Body of pancreas (tissue), 4 donors: ENCODE measurements around the gene VSX1. TPM values are rescaled to one million over a fixed set of nuclear protein-coding genes. Genes with fewer than 3 reads are reported as not detected.

Experiments
- ATAC-seq: fragments of 150-250 bp; one replicate; pipeline ENCODE4 v1.9.1; 2016
- DNase-seq, 4 donors: peaks; one replicate each; pipeline ENCODE4 v3.0.0-alpha.2; 2019
- H3K27ac ChIP-seq, 4 donors: fragments of 200-600 bp; sonication (generic); 1 replicate in 3 of 4; 2 replicates in 1 of 4; pipeline versions ENCODE4 v1.5.1 to v1.6.1; 2016 to 2019; ENCODE audit warnings: mild to moderate bottlenecking in 1 of 4, mixed read lengths in 1 of 4, moderate library complexity in 1 of 4
- H3K27me3 ChIP-seq, 2 donors: fragments of 200-600 bp; sonication (generic); one replicate each; pipeline ENCODE4 v1.6.0; 2016; ENCODE audit warnings: mild to moderate bottlenecking in 1 of 2
- H3K36me3 ChIP-seq, 2 donors: fragments of 200-600 bp; sonication (generic); replicated peaks in 1 of 2; 2 replicates each; pipeline ENCODE4 v1.5.1; 2016; ENCODE audit warnings: low read depth in 2 of 2; ENCODE audit not compliant: insufficient read depth in 1 of 2
- H3K4me1 ChIP-seq: fragments of 200-600 bp; sonication (generic); one replicate; pipeline ENCODE4 v1.6.0; 2016
- H3K4me3 ChIP-seq, 2 donors: fragments of 200-600 bp; sonication (generic); 1 replicate in 1 of 2; 2 replicates in 1 of 2; pipeline ENCODE4 v1.5.1; 2016 to 2019
- H3K9me3 ChIP-seq, 3 donors: fragments of 200-600 bp; sonication (generic); 1 replicate in 2 of 3; 2 replicates in 1 of 3; pipeline ENCODE4 v1.5.1; 2016
- POLR2A ChIP-seq, 3 donors: fragments of 450-650 bp; IDR thresholded peaks; one replicate each; pipeline ENCODE4 v1.6.1; 2016; ENCODE audit warnings: antibody characterized with exemption in 3 of 3, mild to moderate bottlenecking in 2 of 3
- WGBS, 2 donors: methylation state at CpG; one replicate each; pipeline ENCODE4 v1.1.5; 2017; 5-methylcytosine and 5-hydroxymethylcytosine counted together
- intact Hi-C: fragments of 100-400 bp; cut with DNase I; formaldehyde crosslinking; loops from one replicate; pipeline ENCODE4 v1.15.1; 2023
- total RNA-seq, 2 donors: library from RNA; depleted of rRNA; stranded (reverse); fragments of >200 nt; gene quantifications; one replicate each; pipeline ENCODE4 v1.1.0, GENCODE V29; 2016
- TF ChIP-seq, protein P1 (sequence below), 7 experiments: fragments of 450-650 bp in 4 of 7; fragments of 200-600 bp in 3 of 7; sonication (generic) in 3 of 7; IDR thresholded peaks; one replicate each; pipeline ENCODE4 v1.5.1; 2016 to 2019; ENCODE audit warnings: antibody characterized with exemption in 7 of 7

VSX1 gene
- total RNA-seq, 2 donors from 2014 or later, result 0.66 TPM; not detected in 1

DNA sequence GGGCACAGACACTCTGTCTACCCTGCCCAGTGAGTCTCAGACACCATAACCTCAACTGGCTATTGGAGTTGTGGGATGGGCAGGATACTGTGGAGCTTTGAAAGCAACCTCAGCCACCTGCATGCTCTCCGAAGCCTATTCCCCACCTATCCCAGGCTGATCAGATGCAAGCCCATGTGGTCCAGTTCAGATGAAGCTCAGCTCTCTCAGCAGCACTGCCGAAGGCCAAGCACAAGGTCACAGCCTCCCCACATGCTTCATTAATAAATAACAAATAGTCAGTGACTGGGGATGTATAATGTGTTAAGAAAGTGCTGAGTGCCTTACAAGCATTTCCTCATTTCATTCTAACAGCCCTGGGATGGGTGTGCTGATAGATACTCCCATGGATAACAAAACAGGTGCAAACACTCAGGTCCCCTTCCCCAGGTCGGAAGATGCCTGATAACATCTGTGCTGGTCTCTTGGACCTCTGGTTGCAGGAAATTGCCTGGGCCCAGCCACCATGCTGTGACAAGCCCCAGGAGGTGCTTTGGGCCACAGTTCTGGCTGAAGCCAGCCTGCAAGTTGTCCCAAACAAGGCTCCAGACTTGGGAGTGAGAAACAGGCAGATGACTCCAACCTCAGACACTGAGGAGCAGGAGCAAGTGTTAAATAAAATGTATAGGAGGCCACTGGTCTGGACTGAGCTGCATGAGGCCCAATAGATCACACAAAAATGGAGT lies 27.7 kb downstream of the VSX1 start:
- H3K36me3 ChIP-seq, result no peaks in the 10 kb centered on the region
- no peaks in the 10 kb centered on the region for H3K9me3 ChIP-seq
- H3K27ac ChIP-seq, result peak overlapping the region; percentile 8 to 96 (median 92)
- intact Hi-C loops, result no loop called here
- H3K4me1 ChIP-seq, result peaks cover 86% of the 10 kb centered on the region
- H3K27me3 ChIP-seq, result no peaks in the 10 kb centered on the region
- peak in 2 of 4 donors; percentile 16 to 50 for DNase-seq
- TF ChIP-seq, protein P1, sequence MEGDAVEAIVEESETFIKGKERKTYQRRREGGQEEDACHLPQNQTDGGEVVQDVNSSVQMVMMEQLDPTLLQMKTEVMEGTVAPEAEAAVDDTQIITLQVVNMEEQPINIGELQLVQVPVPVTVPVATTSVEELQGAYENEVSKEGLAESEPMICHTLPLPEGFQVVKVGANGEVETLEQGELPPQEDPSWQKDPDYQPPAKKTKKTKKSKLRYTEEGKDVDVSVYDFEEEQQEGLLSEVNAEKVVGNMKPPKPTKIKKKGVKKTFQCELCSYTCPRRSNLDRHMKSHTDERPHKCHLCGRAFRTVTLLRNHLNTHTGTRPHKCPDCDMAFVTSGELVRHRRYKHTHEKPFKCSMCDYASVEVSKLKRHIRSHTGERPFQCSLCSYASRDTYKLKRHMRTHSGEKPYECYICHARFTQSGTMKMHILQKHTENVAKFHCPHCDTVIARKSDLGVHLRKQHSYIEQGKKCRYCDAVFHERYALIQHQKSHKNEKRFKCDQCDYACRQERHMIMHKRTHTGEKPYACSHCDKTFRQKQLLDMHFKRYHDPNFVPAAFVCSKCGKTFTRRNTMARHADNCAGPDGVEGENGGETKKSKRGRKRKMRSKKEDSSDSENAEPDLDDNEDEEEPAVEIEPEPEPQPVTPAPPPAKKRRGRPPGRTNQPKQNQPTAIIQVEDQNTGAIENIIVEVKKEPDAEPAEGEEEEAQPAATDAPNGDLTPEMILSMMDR (IDR thresholded peaks at IDR 0.05), result no peak
- TF ChIP-seq POLR2A (IDR thresholded peaks at IDR 0.05), result no peak
- no peak for ATAC-seq
- WGBS, 2 donors, result 24 to 33% methylated on average over 3 of the region's 3 CpGs
- H3K4me3 ChIP-seq, result no peak overlapping the region

DNA sequence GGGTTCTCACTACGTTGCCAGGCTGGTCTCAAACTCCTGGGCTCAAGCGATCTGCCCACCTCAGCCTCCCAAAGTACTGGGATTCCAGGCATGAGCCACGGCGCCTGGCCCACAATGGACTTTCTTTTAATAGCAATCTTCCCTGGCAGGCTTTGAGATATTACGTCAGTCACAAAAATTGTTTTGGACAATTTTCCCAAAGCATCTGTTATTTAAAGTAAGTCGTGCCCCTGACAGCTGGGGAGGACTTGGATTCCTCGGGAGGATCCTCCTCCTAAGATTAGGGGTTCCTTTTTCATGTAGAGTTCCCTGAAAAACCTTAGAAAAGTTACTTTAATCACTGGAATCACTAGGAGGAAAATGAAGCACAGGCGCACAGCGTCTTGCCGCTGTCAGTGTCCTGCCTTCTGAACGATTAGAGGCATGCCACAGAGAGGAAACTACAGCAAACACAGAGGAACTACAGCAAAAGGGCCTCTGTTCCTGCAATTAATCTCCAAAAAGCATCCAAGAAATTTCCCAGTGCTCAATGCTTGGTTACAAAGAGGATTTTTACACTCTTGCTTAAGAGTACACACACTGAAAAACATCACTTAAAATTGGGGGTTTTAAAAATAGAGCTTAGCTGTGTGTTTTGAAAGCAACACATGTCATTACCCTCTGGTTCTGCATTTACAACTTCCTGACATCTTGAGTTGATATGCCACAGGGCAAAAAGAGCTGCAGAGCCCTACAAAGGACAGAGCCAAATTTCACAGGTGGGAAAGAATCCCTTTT lies 28.5 kb downstream of the VSX1 start:
- DNase-seq, result peak in 2 of 4 donors; percentile 10 to 37

DNA sequence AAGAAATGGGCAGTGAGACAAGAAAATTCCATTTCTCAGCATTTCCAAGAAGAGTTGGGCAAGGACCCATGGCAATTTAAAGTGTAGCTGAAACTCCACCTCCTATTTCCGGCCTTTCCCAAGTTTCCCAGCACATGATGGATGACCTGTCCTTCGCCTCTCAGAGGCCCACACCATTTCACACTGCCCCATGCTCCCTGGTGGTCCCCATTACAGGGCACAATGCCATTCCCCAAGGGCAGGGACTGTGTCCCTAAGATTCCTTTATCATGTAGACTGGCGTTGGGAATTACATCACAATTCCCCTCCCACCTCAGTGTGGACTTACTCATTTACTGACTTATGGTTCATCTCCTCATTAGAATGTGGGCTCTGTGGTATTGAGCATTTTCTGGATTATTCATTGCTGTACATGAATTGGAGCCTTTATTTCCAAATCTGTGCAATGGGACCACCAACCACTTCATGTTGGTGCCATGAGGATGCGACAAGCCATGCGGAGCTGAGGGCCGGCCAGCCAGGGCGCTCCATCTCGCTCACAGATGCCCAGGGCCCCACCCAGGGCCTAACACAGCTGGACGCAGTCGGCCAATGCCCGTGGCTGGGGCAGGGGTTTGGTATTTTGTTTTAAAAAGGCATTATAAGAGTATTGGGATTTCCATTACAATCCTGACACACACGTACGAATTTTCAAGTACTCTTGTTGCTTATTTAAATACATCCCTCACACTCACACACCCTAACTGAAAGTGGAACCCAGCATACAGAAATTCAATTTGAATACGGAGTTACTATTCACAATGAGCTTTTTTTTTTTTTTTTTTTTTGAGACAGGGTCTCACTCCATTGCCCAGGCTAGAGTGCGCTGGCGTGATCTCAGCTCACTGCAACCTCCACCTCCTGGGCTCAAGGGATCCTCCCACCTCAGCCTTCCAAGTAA lies 29.4 kb downstream of the VSX1 start:
- Histone ChIP-seq H3K27ac (peak overlapping the region; percentile 53 to 96 (median 92)), H3K36me3 (no peaks in the 10 kb centered on the region), H3K9me3 (no peaks in the 10 kb centered on the region), H3K4me1 (peaks cover 94% of the 10 kb centered on the region), H3K27me3 (no peaks in the 10 kb centered on the region), H3K4me3 (no peak overlapping the region)
- no peak for ATAC-seq
- TF ChIP-seq POLR2A (IDR thresholded peaks at IDR 0.05), result no peak
- TF ChIP-seq, protein P1 (IDR thresholded peaks at IDR 0.05), result no peak
- intact Hi-C loops, result no loop called here
- peak in 1 of 4 donors; percentile 13 for DNase-seq
- WGBS, 2 donors, result 79 to 84% methylated on average over 16 of the region's 16 CpGs

More for the DNA sequence above, 28.5 kb downstream of the VSX1 start:
- peak overlapping the region; percentile 8 to 96 (median 92) for H3K27ac ChIP-seq
- H3K4me3 ChIP-seq, result no peak overlapping the region
- TF ChIP-seq, protein P1 (IDR thresholded peaks at IDR 0.05), result no peak
- no peak for TF ChIP-seq POLR2A (IDR thresholded peaks at IDR 0.05)
- intact Hi-C loops, result no loop called here
- H3K36me3 ChIP-seq, result no peaks in the 10 kb centered on the region
- no peaks in the 10 kb centered on the region for H3K27me3 ChIP-seq
- WGBS, 2 donors, result 15 to 28% methylated on average over 11 of the region's 11 CpGs
- H3K9me3 ChIP-seq, result no peaks in the 10 kb centered on the region
- ATAC-seq, result no peak
- H3K4me1 ChIP-seq, result peaks cover 86% of the 10 kb centered on the region

DNA sequence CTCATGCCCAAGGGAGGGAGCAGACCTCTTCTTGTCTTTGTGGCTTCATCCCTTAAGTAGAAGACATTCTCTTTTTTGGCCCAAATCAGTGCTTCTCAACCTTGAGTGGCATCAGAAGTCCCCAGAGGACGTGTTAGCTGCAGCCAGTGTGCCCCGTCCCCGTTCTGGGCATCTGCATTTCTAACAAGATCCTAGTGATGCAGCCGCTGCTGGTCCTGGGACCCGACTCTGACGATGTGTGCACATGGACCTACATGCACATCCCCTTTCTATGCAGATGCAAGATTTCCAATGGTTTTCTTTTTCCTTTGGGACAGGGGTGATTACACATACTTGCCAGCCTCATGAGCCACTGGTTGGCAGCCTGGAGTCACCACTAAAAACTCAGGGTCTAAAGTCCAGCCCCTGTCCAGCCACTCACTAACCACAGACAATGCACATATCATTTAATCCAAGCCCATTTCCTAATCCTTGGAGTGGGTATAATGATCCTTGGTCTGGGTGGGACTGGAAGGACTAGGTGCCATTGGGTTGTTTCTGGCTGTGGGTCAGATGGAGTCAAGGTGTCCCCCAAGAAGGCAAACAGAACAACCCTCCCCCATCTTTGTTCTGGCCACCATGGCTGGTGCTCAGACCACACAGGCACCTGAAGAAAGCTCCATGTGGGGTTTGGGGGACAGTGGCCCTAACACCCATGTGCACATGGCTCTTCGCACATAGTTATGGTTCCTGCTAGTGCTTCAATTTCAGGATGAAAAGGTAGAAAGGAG lies 30.4 kb downstream of the VSX1 start:
- DNase-seq, result peak in 1 of 4 donors; percentile 10
- Histone ChIP-seq H3K9me3 (no peaks in the 10 kb centered on the region), H3K4me3 (no peak overlapping the region), H3K27me3 (no peaks in the 10 kb centered on the region), H3K36me3 (no peaks in the 10 kb centered on the region), H3K27ac (peak overlapping the region in 3 of 4 donors; percentile 91 to 96 (median 94)), H3K4me1 (peaks cover 99% of the 10 kb centered on the region)
- ATAC-seq, result no peak
- intact Hi-C loops, result no loop called here
- no peak for TF ChIP-seq POLR2A (IDR thresholded peaks at IDR 0.05)
- TF ChIP-seq, protein P1 (IDR thresholded peaks at IDR 0.05), result no peak
- 85 to 95% methylated on average over 7 of the region's 7 CpGs for WGBS, 2 donors
